ENCODE data around the gene NPW.

Gene NPW

GRCh38 chr16:2053897-2054296 lies 34.3 kb downstream of the NPW start:
- DNase-seq (ENCODE audit: low read depth): no peak

- DNase-seq (ENCODE audit: low read depth): no peak
These were observed 35.1 kb downstream of the NPW start for GRCh38 chr16:2054543-2055245.

- no peak for DNase-seq (ENCODE audit: low read depth)
These were observed 36.5 kb downstream of the NPW start for GRCh38 chr16:2056077-2056476.

GRCh38 chr16:2056681-2057407 lies 37.3 kb downstream of the NPW start:
- DNase-seq (ENCODE audit: low read depth): no peak

- no peak for DNase-seq (ENCODE audit: low read depth)
These were observed 37.9 kb downstream of the NPW start for GRCh38 chr16:2057438-2057837.

- no peak for DNase-seq (ENCODE audit: low read depth)
These were observed 38.8 kb downstream of the NPW start for GRCh38 chr16:2058420-2058819.

GRCh38 chr16:2058872-2059271 lies 39.3 kb downstream of the NPW start:
- no peak for DNase-seq (ENCODE audit: low read depth)

GRCh38 chr16:2060346-2060745 lies 40.8 kb downstream of the NPW start:
- DNase-seq (ENCODE audit: low read depth): no peak

- DNase-seq (ENCODE audit: low read depth): no peak
These were observed 41.4 kb downstream of the NPW start for GRCh38 chr16:2061023-2061422.

- no peak for DNase-seq (ENCODE audit: low read depth)
These were observed 41.9 kb downstream of the NPW start for GRCh38 chr16:2061526-2061925.

- no peak for DNase-seq (ENCODE audit: low read depth)
These were observed 43.2 kb downstream of the NPW start for GRCh38 chr16:2062801-2063200.

GRCh38 chr16:2063861-2064260 lies 44.3 kb downstream of the NPW start:
- DNase-seq (ENCODE audit: low read depth): no peak

- no peak for DNase-seq (ENCODE audit: low read depth)
These were observed 44.9 kb downstream of the NPW start for GRCh38 chr16:2064368-2064945.

- no peak for DNase-seq (ENCODE audit: low read depth)
These were observed 46.6 kb downstream of the NPW start for GRCh38 chr16:2066139-2066538.
